Thoracic aorta (tissue), 2 donors: ENCODE data around the gene AK6. TPM values are rescaled to one million over a fixed set of nuclear protein-coding genes. Genes with fewer than 3 reads are reported as not detected.
"Not testable (repeated sequence)": the region's sequence is repeated elsewhere in the genome, so short reads cannot be mapped to it uniquely, and the experiment has no call there.

Source experiments
- ATAC-seq: fragments of 150-250 bp; one replicate; pipeline ENCODE4 v1.8.0; 2017; ENCODE audit warnings: low read depth; ENCODE audit not compliant: insufficient number of reproducible peaks, low FRiP score
- DNase-seq: peaks from one replicate; pipeline ENCODE4 v3.0.0-alpha.2; 2020; ENCODE audit warnings: low spot score
- H3K27ac ChIP-seq, 2 donors: fragments of 200-600 bp; sonication (generic); 1 replicate in 1 of 2; 2 replicates in 1 of 2; pipeline ENCODE4 v1.5.1; 2016; ENCODE audit warnings: mild to moderate bottlenecking in 2 of 2, moderate library complexity in 2 of 2
- H3K27me3 ChIP-seq: fragments of 200-600 bp; sonication (generic); replicated peaks from 2 replicates; pipeline ENCODE4 v1.6.0; 2016; ENCODE audit warnings: mild to moderate bottlenecking; ENCODE audit not compliant: insufficient read depth
- H3K36me3 ChIP-seq: fragments of 200-600 bp; sonication (generic); one replicate; pipeline ENCODE4 v1.5.1; 2016
- H3K4me1 ChIP-seq, 2 donors: fragments of 200-600 bp; sonication (generic); 1 replicate in 1 of 2; 2 replicates in 1 of 2; pipeline versions ENCODE4 v1.5.1 to v1.6.0; 2016; ENCODE audit warnings: low read depth in 2 of 2, mild to moderate bottlenecking in 1 of 2; ENCODE audit not compliant: control insufficient read depth in 1 of 2
- H3K4me3 ChIP-seq: fragments of 200-600 bp; sonication (generic); 2 replicates; pipeline ENCODE4 v1.5.1; 2016; ENCODE audit warnings: mild to moderate bottlenecking
- H3K9me3 ChIP-seq: fragments of 200-600 bp; sonication (generic); 2 replicates; pipeline ENCODE4 v1.5.1; 2016
- CTCF ChIP-seq: fragments of 200-600 bp; sonication (generic); IDR thresholded peaks from one replicate; pipeline ENCODE4 v1.5.1; 2019; ENCODE audit warnings: antibody characterized with exemption
- total RNA-seq, 2 donors: library from RNA; depleted of rRNA; stranded (reverse); fragments of >200 nt; gene quantifications; one replicate each; pipeline versions ENCODE4 v1.1.0 to v1.2.3, GENCODE V29; 2016

Gene AK6
- total RNA-seq, 2 donors from 2014 or later: 9.1 to 36.8 TPM

GRCh38 chr5:69334793-69335268 is 34.5 kb downstream of the AK6 start:
- peak; percentile 48 for ATAC-seq
- Histone ChIP-seq H3K4me1 (peaks cover 9 to 15% of the 10 kb centered on the region in 2 donors), H3K27me3 (no peaks in the 10 kb centered on the region), H3K9me3 (no peaks in the 10 kb centered on the region), H3K36me3 (no peaks in the 10 kb centered on the region), H3K4me3 (peak overlapping the region; percentile 40), H3K27ac (peak overlapping the region; percentile 3 to 23)
- DNase-seq: peak; percentile 50
- TF ChIP-seq CTCF: peak; percentile 73

GRCh38 chr5:69333668-69334315 is 35.5 kb downstream of the AK6 start:
- not testable (repeated sequence) for ATAC-seq, H3K4me3 ChIP-seq, H3K9me3 ChIP-seq, H3K27me3 ChIP-seq, DNase-seq, H3K36me3 ChIP-seq
- peaks cover 9 to 15% of the 10 kb centered on the region in 2 donors for H3K4me1 ChIP-seq
- peak overlapping the region in 1 of 2 donors; percentile 23 for H3K27ac ChIP-seq

- Histone ChIP-seq H3K9me3 (no peaks in the 10 kb centered on the region), H3K4me1 (peaks cover 9 to 15% of the 10 kb centered on the region in 2 donors), H3K27me3 (no peaks in the 10 kb centered on the region), H3K27ac (peak overlapping the region; percentile 78 to 85), H3K4me3 (peak overlapping the region; percentile 93), H3K36me3 (no peaks in the 10 kb centered on the region)
- no peak for DNase-seq
- no peak for TF ChIP-seq CTCF
- ATAC-seq: no peak
Observed at GRCh38 chr5:69331528-69332445, 37.5 kb downstream of the AK6 start.

- H3K27me3 ChIP-seq: no peaks in the 10 kb centered on the region
- no peaks in the 10 kb centered on the region for H3K9me3 ChIP-seq
- no peak for TF ChIP-seq CTCF
- H3K4me3 ChIP-seq: no peak overlapping the region
- H3K27ac ChIP-seq: no peak overlapping the region
- H3K36me3 ChIP-seq: no peaks in the 10 kb centered on the region
- H3K4me1 ChIP-seq: peaks cover 9 to 15% of the 10 kb centered on the region in 2 donors
- no peak for ATAC-seq
- DNase-seq: no peak
Observed at GRCh38 chr5:69329905-69330489, 39.3 kb downstream of the AK6 start.

- no peak for TF ChIP-seq CTCF
- no peaks in the 10 kb centered on the region for H3K27me3 ChIP-seq
- no peak for ATAC-seq
Observed at GRCh38 chr5:69326365-69326764, 43.0 kb downstream of the AK6 start.

More at GRCh38 chr5:69326365-69326764, 43.0 kb downstream of the AK6 start:
- H3K36me3 ChIP-seq: no peaks in the 10 kb centered on the region
- DNase-seq: no peak
- no peaks in the 10 kb centered on the region for H3K4me1 ChIP-seq
- H3K9me3 ChIP-seq: no peaks in the 10 kb centered on the region
- no peak overlapping the region for H3K27ac ChIP-seq
- H3K4me3 ChIP-seq: no peak overlapping the region
